ENCODE data around the gene PPFIBP1. TPM values are rescaled to one million over a fixed set of nuclear protein-coding genes. Genes with fewer than 3 reads are reported as not detected.

PPFIBP1 gene
- total RNA-seq = 10 to 100 TPM; 63.9 to 67.5 TPM

DNA sequence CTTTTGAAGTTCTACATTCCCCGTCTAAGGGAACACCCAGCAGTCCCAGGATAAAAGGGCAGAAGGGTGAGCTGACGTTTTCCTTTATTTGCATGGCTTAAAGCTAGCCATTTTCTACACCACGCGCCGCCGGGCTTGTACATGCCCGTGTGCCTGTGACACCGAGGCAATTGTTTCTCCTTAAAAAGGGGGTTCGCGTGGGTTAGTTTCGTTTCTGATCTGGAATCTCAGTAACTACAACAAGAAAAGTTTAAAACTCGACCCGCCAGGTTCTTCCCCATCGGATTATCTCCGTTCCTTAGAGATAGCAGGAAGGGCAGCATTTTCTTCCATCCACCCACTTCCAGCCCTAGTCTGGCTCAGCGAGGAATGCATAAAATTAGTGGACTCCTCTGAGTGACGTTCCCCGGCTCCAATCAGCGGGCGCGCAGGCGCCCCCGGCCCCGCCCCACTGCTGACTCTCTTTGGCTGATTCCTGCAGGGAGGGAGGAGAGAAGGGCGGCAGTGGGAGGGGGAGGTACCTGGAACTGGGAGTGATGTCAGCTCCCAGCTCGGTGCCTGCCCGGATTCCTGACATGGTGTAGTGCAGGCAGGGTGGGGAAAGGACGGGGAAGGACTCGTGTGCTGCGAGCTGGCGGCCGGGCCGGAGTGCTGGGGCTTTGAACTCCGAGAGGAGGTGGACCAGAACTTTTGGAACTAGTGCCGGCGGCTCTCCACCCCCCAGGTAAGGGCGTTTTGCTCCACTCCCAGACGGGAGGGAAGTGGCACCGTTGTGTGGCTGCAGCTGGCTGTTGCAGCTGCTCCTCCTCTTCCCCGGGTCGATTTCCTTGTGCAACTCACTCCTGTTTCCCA is at the start of gene PPFIBP1:
Gene PPFIBP1 (plus strand): TSS at position 565 of the 852 bp plus-strand sequence. CDS start 109,191 bp downstream, outside the sequence.
- intact Hi-C loops (cut with DNase I) = no loop called here
- no peaks in the 10 kb centered on the region for H3K36me3 ChIP-seq (replicated peaks in 1 of 2; ENCODE audit: insufficient read depth in 1 of 2, low read depth in 2 of 2)
- DNase-seq (peak; percentile 99 to 100 (median 99)), ATAC-seq (peak; percentile 97)
- H3K27ac ChIP-seq = peak within 1 kb of the TSS; percentile 85 to 99 (median 98)
- H3K9me3 ChIP-seq = peaks cover 0 to 4% (median 0%) of the 10 kb centered on the region in 3 donors
- 0% methylated on average over 39 to 41 of the region's 41 CpGs for WGBS, 2 donors
- peaks cover 21% of the 10 kb centered on the region for H3K4me1 ChIP-seq
- no peaks in the 10 kb centered on the region for H3K27me3 ChIP-seq
- peak within 1 kb of the TSS; percentile 33 to 39 for H3K4me3 ChIP-seq
- TF ChIP-seq POLR2A (IDR thresholded peaks at IDR 0.05) = peak; percentile 96 to 99 (median 99)
- TF ChIP-seq, protein P1, sequence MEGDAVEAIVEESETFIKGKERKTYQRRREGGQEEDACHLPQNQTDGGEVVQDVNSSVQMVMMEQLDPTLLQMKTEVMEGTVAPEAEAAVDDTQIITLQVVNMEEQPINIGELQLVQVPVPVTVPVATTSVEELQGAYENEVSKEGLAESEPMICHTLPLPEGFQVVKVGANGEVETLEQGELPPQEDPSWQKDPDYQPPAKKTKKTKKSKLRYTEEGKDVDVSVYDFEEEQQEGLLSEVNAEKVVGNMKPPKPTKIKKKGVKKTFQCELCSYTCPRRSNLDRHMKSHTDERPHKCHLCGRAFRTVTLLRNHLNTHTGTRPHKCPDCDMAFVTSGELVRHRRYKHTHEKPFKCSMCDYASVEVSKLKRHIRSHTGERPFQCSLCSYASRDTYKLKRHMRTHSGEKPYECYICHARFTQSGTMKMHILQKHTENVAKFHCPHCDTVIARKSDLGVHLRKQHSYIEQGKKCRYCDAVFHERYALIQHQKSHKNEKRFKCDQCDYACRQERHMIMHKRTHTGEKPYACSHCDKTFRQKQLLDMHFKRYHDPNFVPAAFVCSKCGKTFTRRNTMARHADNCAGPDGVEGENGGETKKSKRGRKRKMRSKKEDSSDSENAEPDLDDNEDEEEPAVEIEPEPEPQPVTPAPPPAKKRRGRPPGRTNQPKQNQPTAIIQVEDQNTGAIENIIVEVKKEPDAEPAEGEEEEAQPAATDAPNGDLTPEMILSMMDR (IDR thresholded peaks at IDR 0.05) = peak in 5 of 7 experiments; percentile 17 to 60 (median 47)

DNA sequence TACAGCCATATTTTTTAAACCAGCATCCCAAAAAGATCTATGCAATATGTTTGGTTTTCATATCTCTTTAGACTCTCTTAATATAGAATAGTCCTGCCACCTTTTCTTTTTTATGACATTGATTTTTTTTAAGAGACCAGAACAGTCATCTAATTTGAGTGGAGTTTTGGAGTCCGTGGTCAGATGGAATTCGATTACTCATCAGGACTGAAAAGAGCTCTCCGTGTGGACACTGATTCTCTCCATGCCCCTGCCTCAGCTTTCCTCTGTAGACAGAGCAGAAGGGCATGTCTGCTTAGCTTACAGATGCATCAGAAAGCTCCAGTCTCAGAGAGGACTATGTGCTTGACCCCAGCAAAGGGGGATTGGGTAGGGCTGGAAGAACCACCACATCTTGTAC is 49.7 kb upstream of the PPFIBP1 start:
- Histone ChIP-seq H3K4me3 (no peak overlapping the region), H3K36me3 (replicated peaks in 1 of 2; ENCODE audit: insufficient read depth in 1 of 2, low read depth in 2 of 2) (no peaks in the 10 kb centered on the region), H3K27ac (no peak overlapping the region), H3K9me3 (peaks cover 0 to 9% (median 0%) of the 10 kb centered on the region in 3 donors), H3K4me1 (no peaks in the 10 kb centered on the region), H3K27me3 (no peaks in the 10 kb centered on the region)
- WGBS, 2 donors = 55 to 60% methylated on average over 3 of the region's 3 CpGs
- TF ChIP-seq POLR2A (IDR thresholded peaks at IDR 0.05) = no peak
- TF ChIP-seq, protein P1 (IDR thresholded peaks at IDR 0.05) = no peak
- intact Hi-C loops (cut with DNase I) = no loop called here
- DNase-seq = no peak
- no peak for ATAC-seq

DNA sequence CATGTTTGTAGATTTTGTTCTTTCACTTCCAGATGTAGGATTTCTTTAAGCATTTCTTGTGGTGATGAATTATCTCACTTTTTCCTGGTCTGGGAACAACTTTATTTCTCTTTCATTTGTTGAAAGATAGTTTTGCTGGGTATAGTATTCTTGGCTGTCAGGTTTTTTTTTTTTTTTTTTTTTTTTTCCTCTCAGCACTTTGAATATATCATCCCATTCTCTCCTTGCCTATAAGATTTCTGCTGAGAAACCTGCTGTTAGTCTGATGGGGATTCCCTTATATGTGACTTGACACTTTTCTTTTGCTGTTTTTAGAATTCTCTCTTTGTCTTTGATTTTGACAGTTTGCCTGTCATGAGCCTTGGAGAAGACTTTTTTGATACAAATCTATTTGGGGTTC is 47.0 kb upstream of the PPFIBP1 start:
- no peak for ATAC-seq

DNA sequence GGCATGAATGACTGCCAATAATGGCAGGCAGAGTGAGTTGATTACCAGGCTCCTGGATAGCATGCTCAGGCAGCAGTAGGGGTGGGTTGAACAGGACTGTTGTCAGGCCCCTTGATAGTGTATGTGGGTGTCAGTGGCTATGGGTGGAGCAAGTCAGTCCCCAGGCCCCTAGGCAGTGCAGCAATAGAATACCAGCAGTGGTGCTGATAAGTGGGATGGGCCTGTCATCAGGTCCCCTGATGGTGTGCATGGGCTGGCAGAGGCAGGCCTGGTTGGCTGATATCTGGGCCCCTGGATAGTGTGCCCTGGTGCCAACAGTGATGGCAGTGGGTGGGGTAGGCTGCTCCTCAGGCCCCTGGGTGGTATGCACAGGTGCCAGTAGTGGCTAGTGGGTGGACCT is 45.1 kb upstream of the PPFIBP1 start:
- Histone ChIP-seq H3K4me3 (no peak overlapping the region), H3K27ac (no peak overlapping the region), H3K4me1 (no peaks in the 10 kb centered on the region), H3K9me3 (peaks cover 0 to 9% (median 0%) of the 10 kb centered on the region in 3 donors), H3K27me3 (no peaks in the 10 kb centered on the region), H3K36me3 (replicated peaks in 1 of 2; ENCODE audit: insufficient read depth in 1 of 2, low read depth in 2 of 2) (no peaks in the 10 kb centered on the region)
- intact Hi-C loops (cut with DNase I) = no loop called here
- ATAC-seq = no peak
- no peak for TF ChIP-seq POLR2A (IDR thresholded peaks at IDR 0.05)
- TF ChIP-seq, protein P1 (IDR thresholded peaks at IDR 0.05) = no peak
- no peak for DNase-seq

More for the DNA sequence above, 47.0 kb upstream of the PPFIBP1 start:
- H3K4me1 ChIP-seq = no peaks in the 10 kb centered on the region
- H3K27ac ChIP-seq = no peak overlapping the region
- H3K4me3 ChIP-seq = no peak overlapping the region
- TF ChIP-seq, protein P1 (IDR thresholded peaks at IDR 0.05) = no peak
- intact Hi-C loops (cut with DNase I) = no loop called here
- no peaks in the 10 kb centered on the region for H3K27me3 ChIP-seq
- no peaks in the 10 kb centered on the region for H3K36me3 ChIP-seq (replicated peaks in 1 of 2; ENCODE audit: insufficient read depth in 1 of 2, low read depth in 2 of 2)
- peaks cover 0 to 9% (median 0%) of the 10 kb centered on the region in 3 donors for H3K9me3 ChIP-seq
- no peak for DNase-seq
